Activated CD4-positive, alpha-beta T cell treated with anti-CD3 and anti-CD28 coated beads, Interleukin-2, amount 50 U/mL, for 16 hours (primary cell): ENCODE results near the gene CD7.

ENCODE experiments used
- DNase-seq: peaks from one replicate; pipeline ENCODE4 v3.0.0-alpha.2; 2020

The CD7 gene

GRCh38 chr17:82346342-82347300 is 29.2 kb upstream of the CD7 start:
- DNase-seq = no peak

- DNase-seq = no peak
These were observed 28.0 kb upstream of the CD7 start for GRCh38 chr17:82345151-82345976.

- no peak for DNase-seq
These were observed 26.9 kb upstream of the CD7 start for GRCh38 chr17:82344175-82344907.

GRCh38 chr17:82343560-82343959 is 26.2 kb upstream of the CD7 start:
- no peak for DNase-seq

- no peak for DNase-seq
These were observed 25.1 kb upstream of the CD7 start for GRCh38 chr17:82342361-82343079.

GRCh38 chr17:82339634-82340580 is 22.5 kb upstream of the CD7 start:
- DNase-seq = no peak

GRCh38 chr17:82338858-82339633 is 21.6 kb upstream of the CD7 start:
- peak; percentile 34 for DNase-seq

GRCh38 chr17:82334622-82335394 is 17.4 kb upstream of the CD7 start:
- peak; percentile 31 for DNase-seq

GRCh38 chr17:82334204-82334621 is 16.8 kb upstream of the CD7 start:
- DNase-seq = no peak

GRCh38 chr17:82333279-82334171 is 16.1 kb upstream of the CD7 start, which contains the start of gene SECTM1:
TSS of gene SECTM1 (minus strand) at chr17:82333766. CDS start at chr17:82327240, 6,526 bp downstream.
- no peak for DNase-seq

GRCh38 chr17:82332669-82333278 is 15.4 kb upstream of the CD7 start:
- no peak for DNase-seq

GRCh38 chr17:82331345-82331939 is 14.0 kb upstream of the CD7 start:
- DNase-seq = no peak

GRCh38 chr17:82330322-82331239 is 13.2 kb upstream of the CD7 start:
- DNase-seq = no peak

- no peak for DNase-seq
These were observed 12.4 kb upstream of the CD7 start for GRCh38 chr17:82329683-82330321.

GRCh38 chr17:82328994-82329507 is 11.6 kb upstream of the CD7 start:
- DNase-seq = no peak
